HEK293 (cell line): ENCODE results near the gene UBE2D3.

ENCODE experiments used
- GLI2 ChIP-seq: fragments of 450-650 bp; formaldehyde crosslinking; IDR thresholded peaks from 2 replicates; pipeline ENCODE4; 2017; ENCODE audit warnings: missing biosample characterization, missing genetic modification characterization, low read depth, borderline replicate concordance
- HOXA7 ChIP-seq: sonication (generic); formaldehyde crosslinking; IDR thresholded peaks from 2 replicates; pipeline ENCODE4 v1.8.1; 2022; ENCODE audit warnings: missing genetic modification reagents, borderline replicate concordance
- HOXD13 ChIP-seq: sonication (generic); formaldehyde crosslinking; IDR thresholded peaks from 2 replicates; pipeline ENCODE4 v1.8.0; 2022; ENCODE audit warnings: missing genetic modification reagents, borderline replicate concordance
- KLF9 ChIP-seq: fragments of 450-650 bp; formaldehyde crosslinking; IDR thresholded peaks from 2 replicates; pipeline ENCODE4 v1.5.1; 2016; ENCODE audit warnings: missing biosample characterization, missing genetic modification characterization, low read depth
- PRDM1 ChIP-seq: fragments of 450-650 bp; formaldehyde crosslinking; IDR thresholded peaks from 2 replicates; pipeline ENCODE4; 2016; ENCODE audit warnings: missing biosample characterization, missing genetic modification characterization
- PRDM4 ChIP-seq: fragments of 450-650 bp; formaldehyde crosslinking; IDR thresholded peaks from 2 replicates; pipeline ENCODE4 v1.5.1; 2017; ENCODE audit warnings: missing biosample characterization, missing genetic modification characterization
- RBAK ChIP-seq: fragments of 450-650 bp; formaldehyde crosslinking; IDR thresholded peaks from 2 replicates; pipeline ENCODE4 v1.5.1; 2016; ENCODE audit warnings: missing biosample characterization, missing genetic modification characterization
- REST ChIP-seq: fragments of 450-650 bp; formaldehyde crosslinking; IDR thresholded peaks from 2 replicates; pipeline ENCODE4 v1.5.1; 2016; ENCODE audit warnings: missing biosample characterization, missing genetic modification characterization
- SCRT2 ChIP-seq: fragments of 450-650 bp; formaldehyde crosslinking; IDR thresholded peaks from 2 replicates; pipeline ENCODE4 v1.5.1; 2016; ENCODE audit warnings: missing biosample characterization, missing genetic modification characterization
- ZNF114 ChIP-seq: fragments of 450-650 bp; formaldehyde crosslinking; IDR thresholded peaks from 2 replicates; pipeline ENCODE4 v1.5.0; 2017; ENCODE audit warnings: missing biosample characterization, missing genetic modification characterization
- ZNF214 ChIP-seq: fragments of 450-650 bp; formaldehyde crosslinking; IDR thresholded peaks from 2 replicates; pipeline ENCODE4 v1.5.1; 2017; ENCODE audit warnings: missing biosample characterization, mild to moderate bottlenecking, missing genetic modification characterization, borderline replicate concordance
- ZNF221 ChIP-seq: fragments of 450-650 bp; formaldehyde crosslinking; IDR thresholded peaks from 2 replicates; pipeline ENCODE4 v1.5.1; 2017; ENCODE audit warnings: missing biosample characterization, missing genetic modification characterization, borderline replicate concordance
- ZNF302 ChIP-seq: fragments of 450-650 bp; formaldehyde crosslinking; IDR thresholded peaks from 2 replicates; pipeline ENCODE4 v1.5.1; 2016; ENCODE audit warnings: missing biosample characterization, missing genetic modification characterization, low read depth
- ZNF311 ChIP-seq: fragments of 450-650 bp; formaldehyde crosslinking; IDR thresholded peaks from 2 replicates; pipeline ENCODE4 v1.5.1; 2017; ENCODE audit warnings: missing biosample characterization, missing genetic modification characterization, borderline replicate concordance
- ZNF354C ChIP-seq: fragments of 450-650 bp; formaldehyde crosslinking; IDR thresholded peaks from 2 replicates; pipeline ENCODE4 v1.5.1; 2016; ENCODE audit warnings: missing biosample characterization, missing genetic modification characterization, low read depth, borderline replicate concordance
- ZNF366 ChIP-seq: fragments of 450-650 bp; formaldehyde crosslinking; conservative IDR thresholded peaks from 2 replicates; pipeline ENCODE4 v1.5.1; 2016; ENCODE audit warnings: missing biosample characterization, missing genetic modification characterization
- ZNF391 ChIP-seq: fragments of 450-650 bp; formaldehyde crosslinking; IDR thresholded peaks from 2 replicates; pipeline ENCODE4 v1.5.1; 2016; ENCODE audit warnings: low read depth, missing biosample characterization, missing genetic modification characterization, borderline replicate concordance
- ZNF404 ChIP-seq: fragments of 450-650 bp; formaldehyde crosslinking; IDR thresholded peaks from 2 replicates; pipeline ENCODE4 v1.5.1; 2017; ENCODE audit warnings: missing biosample characterization, missing genetic modification characterization
- ZNF423 ChIP-seq: fragments of 450-650 bp; formaldehyde crosslinking; IDR thresholded peaks from 2 replicates; pipeline ENCODE4 v1.5.1; 2016; ENCODE audit warnings: missing biosample characterization, missing genetic modification characterization
- ZNF433 ChIP-seq: fragments of 450-650 bp; formaldehyde crosslinking; IDR thresholded peaks from 2 replicates; pipeline ENCODE4 v1.5.1; 2016; ENCODE audit warnings: missing biosample characterization, missing genetic modification characterization, low read depth
- ZNF529 ChIP-seq: fragments of 450-650 bp; formaldehyde crosslinking; IDR thresholded peaks from 2 replicates; pipeline ENCODE4 v1.5.1; 2017; ENCODE audit warnings: missing genetic modification characterization, missing biosample characterization; ENCODE audit not compliant: insufficient replicate concordance
- ZNF785 ChIP-seq: fragments of 450-650 bp; formaldehyde crosslinking; IDR thresholded peaks from 2 replicates; pipeline ENCODE4 v1.5.1; 2016; ENCODE audit warnings: missing biosample characterization, missing genetic modification characterization
- ZNF837 ChIP-seq: fragments of 450-650 bp; formaldehyde crosslinking; IDR thresholded peaks from 2 replicates; pipeline ENCODE4 v1.5.1; 2016; ENCODE audit warnings: missing biosample characterization, missing genetic modification characterization
- ZNF843 ChIP-seq: fragments of 450-650 bp; formaldehyde crosslinking; IDR thresholded peaks from 2 replicates; pipeline ENCODE4 v1.5.1; 2016; ENCODE audit warnings: missing biosample characterization, missing genetic modification characterization
- ZSCAN23 ChIP-seq: fragments of 450-650 bp; formaldehyde crosslinking; IDR thresholded peaks from 2 replicates; pipeline ENCODE4 v1.5.1; 2016; ENCODE audit warnings: missing biosample characterization, missing genetic modification characterization
- TF ChIP-seq, protein P1 (sequence below): fragments of 450-650 bp; formaldehyde crosslinking; conservative IDR thresholded peaks from 2 replicates; pipeline ENCODE4 v1.5.1; 2016; ENCODE audit warnings: low read depth, missing biosample characterization, missing genetic modification characterization
- TF ChIP-seq, protein P2 (sequence below): fragments of 450-650 bp; formaldehyde crosslinking; IDR thresholded peaks from 2 replicates; pipeline ENCODE4 v1.5.1; 2017; ENCODE audit warnings: missing biosample characterization, mild to moderate bottlenecking, missing genetic modification characterization, moderate library complexity

The UBE2D3 gene

GRCh38 chr4:102826890-102827673 is at the start of gene UBE2D3 (continued):
- peak; percentile 60 for TF ChIP-seq PRDM4 (tag by site-specific recombination)
- TF ChIP-seq KLF9 = peak; percentile 75
- TF ChIP-seq GLI2 = no peak
- no peak for TF ChIP-seq RBAK (tag by site-specific recombination)
- no peak for TF ChIP-seq ZNF311 (tag by site-specific recombination)
- peak; percentile 64; the same call in 1 of the 2 replicates for TF ChIP-seq ZNF843 (tag by site-specific recombination)
- no peak for TF ChIP-seq ZNF529
- TF ChIP-seq ZNF221 = no peak
- TF ChIP-seq HOXD13 = 0 out of 2 replicates have a peak, but pooled peaks have one; percentile 8
- TF ChIP-seq ZNF214 (tag by site-specific recombination) = no peak
- TF ChIP-seq ZNF354C = no peak
- TF ChIP-seq ZNF366 (tag by site-specific recombination) = peak; percentile 56; the same call in 1 of the 2 replicates
- TF ChIP-seq ZNF433 (tag by site-specific recombination) = no peak
- TF ChIP-seq PRDM1 (tag by site-specific recombination) = peak; percentile 8
- TF ChIP-seq ZNF302 (tag by site-specific recombination) = no peak
- TF ChIP-seq ZSCAN23 (tag by site-specific recombination) = peak; percentile 88; the same call in 1 of the 2 replicates
- no peak for TF ChIP-seq ZNF404
- TF ChIP-seq, protein P1, sequence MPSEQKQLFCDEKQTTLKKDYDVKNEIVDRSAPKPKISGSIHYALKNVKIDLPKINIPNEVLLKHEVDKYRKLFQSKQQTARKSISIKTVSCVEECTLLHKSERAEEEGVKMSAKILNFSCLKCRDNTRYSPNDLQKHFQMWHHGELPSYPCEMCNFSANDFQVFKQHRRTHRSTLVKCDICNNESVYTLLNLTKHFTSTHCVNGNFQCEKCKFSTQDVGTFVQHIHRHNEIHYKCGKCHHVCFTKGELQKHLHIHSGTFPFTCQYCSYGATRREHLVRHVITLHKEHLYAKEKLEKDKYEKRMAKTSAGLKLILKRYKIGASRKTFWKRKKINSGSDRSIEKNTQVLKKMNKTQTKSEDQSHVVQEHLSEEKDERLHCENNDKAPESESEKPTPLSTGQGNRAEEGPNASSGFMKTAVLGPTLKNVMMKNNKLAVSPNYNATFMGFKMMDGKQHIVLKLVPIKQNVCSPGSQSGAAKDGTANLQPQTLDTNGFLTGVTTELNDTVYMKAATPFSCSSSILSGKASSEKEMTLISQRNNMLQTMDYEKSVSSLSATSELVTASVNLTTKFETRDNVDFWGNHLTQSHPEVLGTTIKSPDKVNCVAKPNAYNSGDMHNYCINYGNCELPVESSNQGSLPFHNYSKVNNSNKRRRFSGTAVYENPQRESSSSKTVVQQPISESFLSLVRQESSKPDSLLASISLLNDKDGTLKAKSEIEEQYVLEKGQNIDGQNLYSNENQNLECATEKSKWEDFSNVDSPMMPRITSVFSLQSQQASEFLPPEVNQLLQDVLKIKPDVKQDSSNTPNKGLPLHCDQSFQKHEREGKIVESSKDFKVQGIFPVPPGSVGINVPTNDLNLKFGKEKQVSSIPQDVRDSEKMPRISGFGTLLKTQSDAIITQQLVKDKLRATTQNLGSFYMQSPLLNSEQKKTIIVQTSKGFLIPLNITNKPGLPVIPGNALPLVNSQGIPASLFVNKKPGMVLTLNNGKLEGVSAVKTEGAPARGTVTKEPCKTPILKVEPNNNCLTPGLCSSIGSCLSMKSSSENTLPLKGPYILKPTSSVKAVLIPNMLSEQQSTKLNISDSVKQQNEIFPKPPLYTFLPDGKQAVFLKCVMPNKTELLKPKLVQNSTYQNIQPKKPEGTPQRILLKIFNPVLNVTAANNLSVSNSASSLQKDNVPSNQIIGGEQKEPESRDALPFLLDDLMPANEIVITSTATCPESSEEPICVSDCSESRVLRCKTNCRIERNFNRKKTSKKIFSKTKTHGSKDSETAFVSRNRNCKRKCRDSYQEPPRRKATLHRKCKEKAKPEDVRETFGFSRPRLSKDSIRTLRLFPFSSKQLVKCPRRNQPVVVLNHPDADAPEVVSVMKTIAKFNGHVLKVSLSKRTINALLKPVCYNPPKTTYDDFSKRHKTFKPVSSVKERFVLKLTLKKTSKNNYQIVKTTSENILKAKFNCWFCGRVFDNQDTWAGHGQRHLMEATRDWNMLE (tag by site-specific recombination) = no peak; the same call in 1 of the 2 replicates
- peak; percentile 52; the same call in 1 of the 2 replicates for TF ChIP-seq ZNF391 (tag by site-specific recombination)
- no peak for TF ChIP-seq ZNF837 (tag by site-specific recombination)
- peak; percentile 57; the same call in 1 of the 2 replicates for TF ChIP-seq SCRT2 (tag by site-specific recombination)
- TF ChIP-seq ZNF785 (tag by site-specific recombination) = peak; percentile 89
- no peak for TF ChIP-seq ZNF114 (tag by site-specific recombination)
- TF ChIP-seq HOXA7 (CRISPR knock-in tag) = no peak
- TF ChIP-seq ZNF423 (tag by site-specific recombination) = 0 out of 2 replicates have a peak, but pooled peaks have one; percentile 32
- 0 out of 2 replicates have a peak, but pooled peaks have one; percentile 43 for TF ChIP-seq REST (tag by site-specific recombination)
- TF ChIP-seq, protein P2, sequence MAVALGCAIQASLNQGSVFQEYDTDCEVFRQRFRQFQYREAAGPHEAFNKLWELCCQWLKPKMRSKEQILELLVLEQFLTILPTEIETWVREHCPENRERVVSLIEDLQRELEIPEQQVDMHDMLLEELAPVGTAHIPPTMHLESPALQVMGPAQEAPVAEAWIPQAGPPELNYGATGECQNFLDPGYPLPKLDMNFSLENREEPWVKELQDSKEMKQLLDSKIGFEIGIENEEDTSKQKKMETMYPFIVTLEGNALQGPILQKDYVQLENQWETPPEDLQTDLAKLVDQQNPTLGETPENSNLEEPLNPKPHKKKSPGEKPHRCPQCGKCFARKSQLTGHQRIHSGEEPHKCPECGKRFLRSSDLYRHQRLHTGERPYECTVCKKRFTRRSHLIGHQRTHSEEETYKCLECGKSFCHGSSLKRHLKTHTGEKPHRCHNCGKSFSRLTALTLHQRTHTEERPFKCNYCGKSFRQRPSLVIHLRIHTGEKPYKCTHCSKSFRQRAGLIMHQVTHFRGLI = 0 out of 2 replicates have a peak, but pooled peaks have one; percentile 66
